Neural cell (in vitro differentiated cells): ENCODE measurements around the gene COL24A1. TPM values are rescaled to one million over a fixed set of nuclear protein-coding genes. Genes with fewer than 3 reads are reported as not detected.

ENCODE experiments used
- H2AFZ ChIP-seq: fragments of 200-600, 300-800 bp; sonication (generic), shearing (Covaris generic); 2 replicates; pipeline ENCODE4 v1.6.0; 2014; ENCODE audit warnings: low read depth, mild to moderate bottlenecking, antibody characterized with exemption, low read length, moderate library complexity
- H3F3A ChIP-seq: fragments of 200-600 bp; shearing (Covaris generic); 2 replicates; pipeline ENCODE4 v1.6.1; 2016; ENCODE audit warnings: mild to moderate bottlenecking, moderate library complexity, mixed read lengths, antibody characterized with exemption, low read length; ENCODE audit not compliant: insufficient read depth, poor library complexity, severe bottlenecking
- H3K27ac ChIP-seq: fragments of 200-600, 300-800 bp; sonication (generic), shearing (Covaris generic); 2 replicates; pipeline ENCODE4 v1.5.1; 2014; ENCODE audit warnings: mild to moderate bottlenecking, low read length, moderate library complexity
- H3K27me3 ChIP-seq: fragments of 300-800, 200-600 bp; sonication (generic), shearing (Covaris generic); 2 replicates; pipeline ENCODE4 v1.6.0; 2014; ENCODE audit warnings: mild to moderate bottlenecking, low read depth, low read length, moderate library complexity; ENCODE audit not compliant: insufficient read depth
- H3K36me3 ChIP-seq: fragments of 300-800, 200-600 bp; sonication (generic), shearing (Covaris generic); 2 replicates; pipeline ENCODE4 v1.5.1; 2014; ENCODE audit warnings: mild to moderate bottlenecking, antibody characterized with exemption, low read length, moderate library complexity; ENCODE audit not compliant: insufficient read depth
- H3K4me2 ChIP-seq: fragments of 300-800, 200-600 bp; sonication (generic), shearing (Covaris generic); 2 replicates; pipeline ENCODE4 v1.6.0; 2014; ENCODE audit warnings: mild to moderate bottlenecking, low read length
- H3K4me3 ChIP-seq: fragments of 300-800, 200-600 bp; sonication (generic), shearing (Covaris generic); 2 replicates; pipeline ENCODE4 v1.5.1; 2014; ENCODE audit warnings: mild to moderate bottlenecking, low read length, moderate library complexity
- H3K79me2 ChIP-seq: fragments of 200-600 bp; shearing (Covaris generic); replicated peaks from 2 replicates; pipeline ENCODE4 v1.6.0; 2014; ENCODE audit warnings: mild to moderate bottlenecking, low read length, moderate library complexity; ENCODE audit not compliant: insufficient read depth
- H3K9ac ChIP-seq: fragments of 300-800, 200-600 bp; sonication (generic), shearing (Covaris generic); 2 replicates; pipeline ENCODE4 v1.6.1; 2016; ENCODE audit warnings: mild to moderate bottlenecking, low read length, mixed read lengths
- H3K9me2 ChIP-seq: fragments of 200-600 bp; shearing (Covaris generic); 2 replicates; pipeline ENCODE4 v1.6.1; 2016; ENCODE audit warnings: mild to moderate bottlenecking, low read length, mixed read lengths; ENCODE audit not compliant: insufficient read depth
- H3K9me3 ChIP-seq: fragments of 200-600, 300-800 bp; sonication (generic), shearing (Covaris generic); 2 replicates; pipeline ENCODE4 v1.6.1; 2016; ENCODE audit warnings: mild to moderate bottlenecking, mixed run types, low read length, moderate library complexity, mixed read lengths
- H4K20me1 ChIP-seq: fragments of 200-600 bp; shearing (Covaris generic); 2 replicates; pipeline ENCODE4 v1.6.1; 2016; ENCODE audit warnings: mild to moderate bottlenecking, mixed run types; ENCODE audit not compliant: insufficient read depth
- CTCF ChIP-seq: fragments of 450-650 bp; IDR thresholded peaks from 2 replicates; pipeline ENCODE4 v1.5.1; 2014; ENCODE audit warnings: antibody characterized with exemption, mild to moderate bottlenecking, moderate library complexity; ENCODE audit not compliant: poor library complexity, severe bottlenecking
- EP300 ChIP-seq: fragments of 450-650 bp; conservative IDR thresholded peaks from 2 replicates; pipeline ENCODE4 v1.6.1; 2014; ENCODE audit warnings: antibody characterized with exemption, mild to moderate bottlenecking, moderate library complexity; ENCODE audit not compliant: poor library complexity, severe bottlenecking
- EZH2 ChIP-seq: fragments of 200-600, 300-800 bp; shearing (Covaris generic), sonication (generic); IDR thresholded peaks from 2 replicates; pipeline ENCODE4 v1.6.1; 2014; ENCODE audit warnings: antibody characterized with exemption, low read length, borderline replicate concordance, mild to moderate bottlenecking; ENCODE audit not compliant: insufficient read depth, poor library complexity, severe bottlenecking
- MXI1 ChIP-seq: fragments of 450-650 bp; conservative IDR thresholded peaks from 2 replicates; pipeline ENCODE4 v1.6.1; 2014; ENCODE audit warnings: antibody characterized with exemption, mild to moderate bottlenecking; ENCODE audit not compliant: poor library complexity, severe bottlenecking
- POLR2AphosphoS5 ChIP-seq: IDR thresholded peaks from 2 replicates; pipeline ENCODE4 v1.6.1; 2012
- RAD21 ChIP-seq: fragments of 450-650 bp; conservative IDR thresholded peaks from 2 replicates; pipeline ENCODE4 v1.6.1; 2014; ENCODE audit warnings: antibody characterized with exemption, mild to moderate bottlenecking, moderate library complexity
- REST ChIP-seq: IDR thresholded peaks from 2 replicates; pipeline ENCODE4 v1.6.1; 2012; ENCODE audit warnings: borderline replicate concordance
- SMC3 ChIP-seq: fragments of 450-650 bp; conservative IDR thresholded peaks from 2 replicates; pipeline ENCODE4 v1.6.1; 2014; ENCODE audit warnings: antibody characterized with exemption, mild to moderate bottlenecking, moderate library complexity; ENCODE audit not compliant: poor library complexity
- TAF1 ChIP-seq: IDR thresholded peaks from 2 replicates; pipeline ENCODE4 v1.6.1; 2012; ENCODE audit warnings: low read depth
- polyA plus RNA-seq: library from polyadenylated mRNA; depleted of rRNA; stranded (reverse); fragments of >200 nt; gene quantifications from 2 replicates; pipeline ENCODE4 v1.2.3, GENCODE V29; 2014

COL24A1 gene
- polyA plus RNA-seq, 1 donor from 2014 or later: 0.19 TPM

GRCh38 chr1:85943945-85944344, 212.6 kb downstream of the COL24A1 start:
- no peak overlapping the region for H3K27ac ChIP-seq
- no peaks in the 10 kb centered on the region for H3K79me2 ChIP-seq
- H3K36me3 ChIP-seq: no peaks in the 10 kb centered on the region
- H3K27me3 ChIP-seq: no peaks in the 10 kb centered on the region
- H3K9ac ChIP-seq: no peak overlapping the region
- H3K9me3 ChIP-seq: no peaks in the 10 kb centered on the region
- H3K4me3 ChIP-seq: no peak overlapping the region
- no peaks in the 10 kb centered on the region for H4K20me1 ChIP-seq
- no peak overlapping the region for H2AFZ ChIP-seq
- no peak overlapping the region for H3K4me2 ChIP-seq
- H3F3A ChIP-seq: no peaks in the 10 kb centered on the region
- no peak for TF ChIP-seq EP300
- no peak for TF ChIP-seq REST
- TF ChIP-seq MXI1: no peak
- TF ChIP-seq TAF1: no peak
- no peak for TF ChIP-seq POLR2AphosphoS5
- TF ChIP-seq EZH2: no peak
- no peak for TF ChIP-seq RAD21
- TF ChIP-seq CTCF: no peak
- TF ChIP-seq SMC3: no peak
- H3K9me2 ChIP-seq: no peaks in the 10 kb centered on the region

GRCh38 chr1:85943526-85943925, 213.0 kb downstream of the COL24A1 start:
- Histone ChIP-seq H4K20me1 (no peaks in the 10 kb centered on the region), H3K4me2 (no peak overlapping the region), H3F3A (no peaks in the 10 kb centered on the region), H3K9me3 (no peaks in the 10 kb centered on the region), H3K9ac (no peak overlapping the region), H3K36me3 (no peaks in the 10 kb centered on the region), H3K9me2 (no peaks in the 10 kb centered on the region), H3K27me3 (no peaks in the 10 kb centered on the region), H3K4me3 (no peak overlapping the region), H2AFZ (no peak overlapping the region), H3K27ac (no peak overlapping the region), H3K79me2 (no peaks in the 10 kb centered on the region)
- no peak for TF ChIP-seq POLR2AphosphoS5
- no peak for TF ChIP-seq EP300
- TF ChIP-seq EZH2: no peak
- no peak for TF ChIP-seq TAF1
- no peak for TF ChIP-seq REST
- no peak for TF ChIP-seq RAD21
- TF ChIP-seq CTCF: no peak
- TF ChIP-seq MXI1: no peak
- TF ChIP-seq SMC3: no peak
